ENCODE measurements around the gene RPE.

- TF ChIP-seq CTCF (IDR thresholded peaks at IDR 0.05; ENCODE audit: low read length) (no peak), EZH2 (IDR thresholded peaks at IDR 0.05; ENCODE audit: borderline replicate concordance, low read length) (no peak)
Measured at GRCh38 chr2:209998596-209998995, 3.8 kb upstream of the RPE start.

Measured in OCI-LY1 (cell line).